Activated T-helper 2 cell treated with anti-CD3 and anti-CD28 coated beads, Interferon-gamma antibody, Interleukin-2, Interleukin-4, amounts not matched to agents 10 μg/mL and 5 μg/mL and 100 μg/mL, durations not matched to agents 14 hours and 24 hours and 36 hours (primary cell): ENCODE measurements around the gene ALPK1. TPM values are rescaled to one million over a fixed set of nuclear protein-coding genes. Genes with fewer than 3 reads are reported as not detected.
"Not testable (repeated sequence)": the region's sequence is repeated elsewhere in the genome, so short reads cannot be mapped to it uniquely, and the experiment has no call there.

Experiments used
- DNase-seq: peaks from one replicate; pipeline ENCODE4 v3.0.0; 2021; ENCODE audit warnings: low spot score
- H3K27ac Mint-ChIP-seq: one replicate; pipeline ENCODE4 v1.8.0; 2021; ENCODE audit warnings: mixed read lengths
- H3K27me3 Mint-ChIP-seq: one replicate; pipeline ENCODE4 v1.8.0; 2021; ENCODE audit warnings: low read depth, mixed read lengths
- H3K36me3 Mint-ChIP-seq: one replicate; pipeline ENCODE4 v1.8.0; 2021; ENCODE audit warnings: low read depth, mixed read lengths
- H3K4me1 Mint-ChIP-seq: one replicate; pipeline ENCODE4 v1.8.0; 2021; ENCODE audit warnings: low read depth, mixed read lengths
- H3K4me3 Mint-ChIP-seq: one replicate; pipeline ENCODE4 v1.8.0; 2021; ENCODE audit warnings: low read depth, mild to moderate bottlenecking, moderate library complexity, mixed read lengths
- H3K9me3 Mint-ChIP-seq: one replicate; pipeline ENCODE4 v1.8.0; 2021; ENCODE audit warnings: mixed read lengths
- intact Hi-C: fragments of 100-400 bp; cut with micrococcal nuclease; formaldehyde crosslinking; loops from one replicate; pipeline ENCODE4 v1.15.1; 2023
- total RNA-seq: library from RNA; stranded (reverse); gene quantifications from 2 replicates; pipeline ENCODE4 v1.2.3, GENCODE V29; 2022

ALPK1 gene
- total RNA-seq, 1 donor from 2014 or later: 3.8 TPM

- no peaks in the 10 kb centered on the region for H3K27me3 Mint-ChIP-seq
- H3K4me1 Mint-ChIP-seq: no peaks in the 10 kb centered on the region
- no peak overlapping the region for H3K27ac Mint-ChIP-seq
- no peaks in the 10 kb centered on the region for H3K9me3 Mint-ChIP-seq
- intact Hi-C loops: no loop called here
- H3K4me3 Mint-ChIP-seq: no peak overlapping the region
- H3K36me3 Mint-ChIP-seq: no peaks in the 10 kb centered on the region
- DNase-seq: no peak
Measured at GRCh38 chr4:112422644-112423043, 125.5 kb downstream of the ALPK1 start.

DNA sequence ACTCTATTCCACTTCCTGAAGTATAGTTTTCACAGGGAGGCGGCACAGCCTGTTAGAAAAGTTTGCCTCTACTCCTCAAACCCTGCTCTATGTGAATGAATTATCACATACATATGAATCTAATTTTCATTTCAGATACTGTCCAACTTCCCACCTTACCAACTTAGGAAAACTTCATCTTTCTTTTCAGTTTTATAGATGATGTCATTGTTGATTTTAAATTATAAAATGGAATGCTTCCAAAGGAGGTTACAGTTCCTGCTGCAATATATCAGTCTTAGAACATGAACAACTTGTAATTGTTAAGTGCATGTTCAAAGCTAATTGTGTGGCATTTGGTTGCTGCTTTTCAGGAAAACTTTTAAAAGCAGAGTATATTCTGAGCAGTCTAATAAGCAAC, 126.4 kb downstream of the ALPK1 start:
- no peaks in the 10 kb centered on the region for H3K4me1 Mint-ChIP-seq
- no peak for DNase-seq
- no peaks in the 10 kb centered on the region for H3K27me3 Mint-ChIP-seq
- no peak overlapping the region for H3K4me3 Mint-ChIP-seq
- no peaks in the 10 kb centered on the region for H3K9me3 Mint-ChIP-seq
- H3K27ac Mint-ChIP-seq: no peak overlapping the region
- no peaks in the 10 kb centered on the region for H3K36me3 Mint-ChIP-seq
- intact Hi-C loops: no loop called here

GRCh38 chr4:112425823-112426222, 128.7 kb downstream of the ALPK1 start:
- H3K9me3 Mint-ChIP-seq: no peaks in the 10 kb centered on the region
- no peak overlapping the region for H3K4me3 Mint-ChIP-seq
- no peak for DNase-seq
- H3K27me3 Mint-ChIP-seq: no peaks in the 10 kb centered on the region
- no peaks in the 10 kb centered on the region for H3K36me3 Mint-ChIP-seq
- intact Hi-C loops: no loop called here
- no peak overlapping the region for H3K27ac Mint-ChIP-seq
- H3K4me1 Mint-ChIP-seq: no peaks in the 10 kb centered on the region

- no peaks in the 10 kb centered on the region for H3K36me3 Mint-ChIP-seq
- DNase-seq: no peak
- no peak overlapping the region for H3K27ac Mint-ChIP-seq
- intact Hi-C loops: no loop called here
- H3K4me3 Mint-ChIP-seq: no peak overlapping the region
- H3K27me3 Mint-ChIP-seq: no peaks in the 10 kb centered on the region
- no peaks in the 10 kb centered on the region for H3K4me1 Mint-ChIP-seq
- no peaks in the 10 kb centered on the region for H3K9me3 Mint-ChIP-seq
Measured at GRCh38 chr4:112426416-112426815, 129.2 kb downstream of the ALPK1 start.

- no peaks in the 10 kb centered on the region for H3K27me3 Mint-ChIP-seq
- H3K9me3 Mint-ChIP-seq: no peaks in the 10 kb centered on the region
- no peaks in the 10 kb centered on the region for H3K4me1 Mint-ChIP-seq
- no peak for DNase-seq
- H3K36me3 Mint-ChIP-seq: no peaks in the 10 kb centered on the region
- H3K4me3 Mint-ChIP-seq: no peak overlapping the region
- no peak overlapping the region for H3K27ac Mint-ChIP-seq
- intact Hi-C loops: no loop called here
Measured at GRCh38 chr4:112431158-112431557, 134.0 kb downstream of the ALPK1 start.

DNA sequence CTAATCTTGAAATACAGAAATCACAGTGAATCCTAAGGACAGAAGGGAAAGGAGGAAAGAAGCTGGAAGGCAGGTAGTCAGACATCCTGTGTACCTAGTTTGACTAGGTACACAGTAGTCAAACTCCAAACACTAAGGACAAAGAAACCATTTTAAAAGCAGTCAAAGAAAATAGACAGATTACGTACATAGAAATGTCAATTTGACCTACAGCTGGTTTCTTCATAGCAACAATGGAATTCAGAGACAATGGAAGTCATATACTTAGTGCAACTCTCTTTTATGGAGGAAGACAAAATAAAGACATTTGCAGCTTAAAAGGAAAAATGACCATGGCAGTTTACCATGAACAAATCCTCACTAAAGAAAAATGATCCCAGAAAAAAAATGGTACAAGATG, 139.8 kb downstream of the ALPK1 start:
- no peak for DNase-seq
- intact Hi-C loops: no loop called here
- H3K4me3 Mint-ChIP-seq: no peak overlapping the region
- H3K27me3 Mint-ChIP-seq: no peaks in the 10 kb centered on the region
- no peaks in the 10 kb centered on the region for H3K4me1 Mint-ChIP-seq
- H3K9me3 Mint-ChIP-seq: no peaks in the 10 kb centered on the region
- no peaks in the 10 kb centered on the region for H3K36me3 Mint-ChIP-seq
- H3K27ac Mint-ChIP-seq: no peak overlapping the region

DNA sequence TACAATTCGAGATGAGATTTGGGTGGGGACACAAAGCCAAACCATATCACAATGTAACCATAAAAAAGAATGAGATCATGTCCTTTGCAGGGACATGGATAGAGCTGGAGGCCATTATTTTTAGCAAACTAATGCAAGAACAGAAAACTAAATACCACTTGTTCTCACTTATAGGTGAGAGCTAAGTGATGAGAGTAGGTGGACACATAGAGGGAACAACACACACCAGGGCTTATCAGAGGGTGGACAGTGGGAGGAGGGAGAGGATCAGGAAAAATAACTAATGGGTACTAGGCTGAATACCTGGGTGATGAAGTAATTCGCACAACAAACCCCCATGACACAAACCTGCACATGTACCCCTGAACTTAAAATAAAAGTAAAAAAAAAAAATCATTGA, 145.1 kb downstream of the ALPK1 start:
- H3K27ac Mint-ChIP-seq, H3K4me1 Mint-ChIP-seq, DNase-seq, H3K4me3 Mint-ChIP-seq, H3K9me3 Mint-ChIP-seq, H3K36me3 Mint-ChIP-seq, H3K27me3 Mint-ChIP-seq, intact Hi-C loops: not testable (repeated sequence)

- intact Hi-C loops: no loop called here
Measured at GRCh38 chr4:112448306-112449132, 151.3 kb downstream of the ALPK1 start.

DNA sequence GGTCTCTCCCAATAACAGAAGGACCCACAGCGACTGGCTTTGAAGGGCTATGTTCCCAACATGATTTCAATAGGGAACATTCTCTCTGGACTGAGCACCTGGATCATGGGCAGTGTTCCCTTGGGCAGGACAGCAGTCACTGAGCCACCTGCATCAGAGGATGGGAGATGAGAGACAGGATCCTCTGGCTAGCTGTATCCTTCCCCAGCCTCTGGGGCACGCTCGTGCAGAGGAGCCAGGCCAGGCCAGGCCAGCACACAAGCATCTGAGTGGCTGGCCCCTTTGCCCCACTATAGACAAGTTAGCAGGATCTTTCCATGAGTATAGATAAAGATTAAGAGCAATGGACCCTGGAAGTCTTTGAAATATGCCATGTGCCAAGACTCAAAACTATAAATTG, 152.5 kb downstream of the ALPK1 start:
- Mint-ChIP-seq H3K4me3 (no peak overlapping the region), H3K9me3 (peaks cover 6% of the 10 kb centered on the region), H3K27ac (no peak overlapping the region), H3K36me3 (no peaks in the 10 kb centered on the region), H3K4me1 (no peaks in the 10 kb centered on the region), H3K27me3 (peaks cover 1% of the 10 kb centered on the region)
- no peak for DNase-seq
- intact Hi-C loops: no loop called here

More at GRCh38 chr4:112448306-112449132, 151.3 kb downstream of the ALPK1 start:
- Mint-ChIP-seq H3K9me3 (peaks cover 6% of the 10 kb centered on the region), H3K27me3 (peaks cover 1% of the 10 kb centered on the region), H3K4me3 (no peak overlapping the region), H3K36me3 (no peaks in the 10 kb centered on the region), H3K27ac (no peak overlapping the region), H3K4me1 (no peaks in the 10 kb centered on the region)
- no peak for DNase-seq

GRCh38 chr4:112451104-112451503, 153.9 kb downstream of the ALPK1 start:
- Mint-ChIP-seq H3K36me3 (no peaks in the 10 kb centered on the region), H3K27me3 (no peaks in the 10 kb centered on the region), H3K27ac (no peak overlapping the region), H3K4me3 (no peak overlapping the region), H3K9me3 (no peaks in the 10 kb centered on the region), H3K4me1 (no peaks in the 10 kb centered on the region)
- intact Hi-C loops: no loop called here
- DNase-seq: no peak

DNA sequence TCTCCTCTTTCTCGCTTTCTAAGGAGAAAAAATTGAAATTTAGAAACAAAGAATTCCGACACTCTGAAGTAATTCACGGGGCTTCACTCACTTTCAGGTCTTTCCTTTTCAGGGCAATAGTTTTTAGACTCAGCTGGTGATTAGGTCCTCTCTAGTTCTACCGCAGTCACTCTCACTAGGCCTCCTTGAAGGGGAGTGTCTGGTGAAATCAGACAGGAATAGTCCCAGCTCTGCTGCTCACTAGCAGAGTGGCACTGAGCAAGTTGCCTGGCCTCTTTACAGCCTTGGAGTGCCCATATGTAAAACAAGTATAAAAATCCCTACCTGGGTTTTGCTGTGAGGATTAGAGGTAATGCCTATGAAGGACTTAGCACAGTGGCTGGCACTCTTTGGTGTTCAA, 154.7 kb downstream of the ALPK1 start:
- Mint-ChIP-seq H3K27me3 (no peaks in the 10 kb centered on the region), H3K36me3 (no peaks in the 10 kb centered on the region), H3K27ac (no peak overlapping the region), H3K9me3 (no peaks in the 10 kb centered on the region), H3K4me1 (no peaks in the 10 kb centered on the region), H3K4me3 (no peak overlapping the region)
- intact Hi-C loops: no loop called here
- no peak for DNase-seq

GRCh38 chr4:112453321-112453720, 156.2 kb downstream of the ALPK1 start:
- H3K9me3 Mint-ChIP-seq: no peaks in the 10 kb centered on the region
- H3K4me3 Mint-ChIP-seq: no peak overlapping the region
- no peak overlapping the region for H3K27ac Mint-ChIP-seq
- no peak for DNase-seq
- intact Hi-C loops: no loop called here
- H3K27me3 Mint-ChIP-seq: no peaks in the 10 kb centered on the region
- H3K36me3 Mint-ChIP-seq: no peaks in the 10 kb centered on the region
- no peaks in the 10 kb centered on the region for H3K4me1 Mint-ChIP-seq

- Mint-ChIP-seq H3K4me3 (no peak overlapping the region), H3K27me3 (peaks cover 2% of the 10 kb centered on the region), H3K36me3 (no peaks in the 10 kb centered on the region), H3K4me1 (no peaks in the 10 kb centered on the region), H3K9me3 (no peaks in the 10 kb centered on the region), H3K27ac (no peak overlapping the region)
- intact Hi-C loops: no loop called here
- DNase-seq: no peak
Measured at GRCh38 chr4:112472318-112472717, 175.1 kb downstream of the ALPK1 start.

GRCh38 chr4:112473985-112474384, 176.8 kb downstream of the ALPK1 start:
- Mint-ChIP-seq H3K36me3 (no peaks in the 10 kb centered on the region), H3K4me3 (no peak overlapping the region), H3K27me3 (peaks cover 2% of the 10 kb centered on the region), H3K4me1 (no peaks in the 10 kb centered on the region), H3K27ac (no peak overlapping the region), H3K9me3 (no peaks in the 10 kb centered on the region)
- intact Hi-C loops: no loop called here
- DNase-seq: no peak
